IMR-90 (cell line): ENCODE data around the gene CTNND2. TPM values are rescaled to one million over a fixed set of nuclear protein-coding genes. Genes with fewer than 3 reads are reported as not detected.
A peak's percentile ranks its signal among the peaks of the same experiment; 100 is the strongest.

Experiments
- ATAC-seq: fragments of 200-7000 bp; cut with Tn5 transposase; 2 replicates; pipeline ENCODE4 v1.9.1; 2020; ENCODE audit warnings: low read depth, mild to moderate bottlenecking, moderate library complexity
- BruUV-seq: library from RNA; stranded (reverse); fragments of 400-500 nt; replicated peaks from 2 replicates; lab custom pipeline; 2021; lab: Mats Ljungman, UMichigan
- CTCF ChIA-PET: fragments of 300-600 bp; formaldehyde crosslinking; extraction: SDS; loops from one replicate; lab custom pipeline; 2021; ENCODE audit warnings: antibody characterized with exemption; lab: Yijun Ruan, JAX
- POLR2A ChIA-PET: fragments of 300-600 bp; sonication (Branson Sonifier 250); formaldehyde crosslinking; loops from one replicate; lab custom pipeline; 2022; ENCODE audit warnings: antibody characterized with exemption; ENCODE audit not compliant: unreplicated experiment; lab: Charles Lee
- DNase-seq: peaks from one replicate; pipeline ENCODE4 v3.0.0; 2013
- H2AFZ ChIP-seq: replicated peaks from 2 replicates; pipeline ENCODE3; 2013; ENCODE audit warnings: low read length, mild to moderate bottlenecking; ENCODE audit not compliant: poor library complexity
- H2AK5ac ChIP-seq: 2 replicates; pipeline ENCODE4 v1.6.1; 2013; ENCODE audit warnings: low read depth, low read length, inconsistent platforms
- H2AK9ac ChIP-seq: replicated peaks from 2 replicates; pipeline ENCODE3; 2013; ENCODE audit warnings: mild to moderate bottlenecking, low read depth, low read length, moderate library complexity; ENCODE audit not compliant: poor library complexity
- H2BK120ac ChIP-seq: 2 replicates; pipeline ENCODE4 v1.6.1; 2013; ENCODE audit warnings: low read depth, low read length, inconsistent platforms
- H2BK15ac ChIP-seq: 3 replicates; pipeline ENCODE4 v1.6.1; 2013; ENCODE audit warnings: low read depth, low read length, inconsistent platforms
- H2BK20ac ChIP-seq: 2 replicates; pipeline ENCODE4 v1.6.1; 2013; ENCODE audit warnings: low read depth, mild to moderate bottlenecking, inconsistent platforms, low read length, moderate library complexity
- H2BK5ac ChIP-seq: 2 replicates; pipeline ENCODE4 v1.6.1; 2013; ENCODE audit warnings: mild to moderate bottlenecking, low read depth, low read length, inconsistent platforms; ENCODE audit not compliant: poor library complexity, severe bottlenecking
- H3K14ac ChIP-seq: replicated peaks from 2 replicates; pipeline ENCODE4 v1.6.1; 2013; ENCODE audit warnings: low read depth, low read length, inconsistent platforms
- H3K18ac ChIP-seq: 2 replicates; pipeline ENCODE4 v1.6.1; 2013; ENCODE audit warnings: low read depth, low read length, control low read depth
- H3K23ac ChIP-seq: 2 replicates; pipeline ENCODE4 v1.6.1; 2013; ENCODE audit warnings: low read depth, low read length, inconsistent platforms
- H3K27ac ChIP-seq: 2 replicates; pipeline ENCODE4 v1.5.1; 2013; ENCODE audit warnings: mild to moderate bottlenecking, control low read depth, low read length; ENCODE audit not compliant: insufficient read depth
- H3K27me3 ChIP-seq: 2 replicates; pipeline ENCODE4 v1.6.1; 2013; ENCODE audit warnings: low read length; ENCODE audit not compliant: control insufficient read depth, insufficient read depth
- H3K36me3 ChIP-seq: 2 replicates; pipeline ENCODE4 v1.6.1; 2013; ENCODE audit warnings: low read length, mixed read lengths; ENCODE audit not compliant: control insufficient read depth, insufficient read depth
- H3K4ac ChIP-seq: 2 replicates; pipeline ENCODE4 v1.6.1; 2013; ENCODE audit warnings: low read depth, low read length, inconsistent platforms
- H3K4me1 ChIP-seq: 2 replicates; pipeline ENCODE4 v1.6.1; 2013; ENCODE audit warnings: low read length, mixed read lengths; ENCODE audit not compliant: control insufficient read depth, insufficient read depth
- H3K4me2 ChIP-seq: 2 replicates; pipeline ENCODE4 v1.6.1; 2013; ENCODE audit warnings: low read depth, mild to moderate bottlenecking, control low read depth, low read length, moderate library complexity
- H3K4me3 ChIP-seq: 2 replicates; pipeline ENCODE4 v1.5.1; 2013; ENCODE audit warnings: low read depth, mild to moderate bottlenecking, control low read depth, low read length, moderate library complexity; ENCODE audit not compliant: insufficient read depth
- H3K56ac ChIP-seq: 2 replicates; pipeline ENCODE4 v1.6.1; 2013; ENCODE audit warnings: low read length, inconsistent platforms; ENCODE audit not compliant: insufficient read depth; ENCODE audit errors: extremely low read depth
- H3K79me1 ChIP-seq, 2 experiments: 2 replicates each; pipeline ENCODE4 v1.6.1; 2013; ENCODE audit warnings: low read length in 2 of 2, inconsistent platforms in 1 of 2, low read depth in 1 of 2
- H3K9ac ChIP-seq: 2 replicates; pipeline ENCODE4 v1.6.1; 2013; ENCODE audit warnings: low read depth, low read length, control low read depth
- H3K9me1 ChIP-seq: 2 replicates; pipeline ENCODE4 v1.6.1; 2013; ENCODE audit warnings: low read length, inconsistent platforms; ENCODE audit not compliant: insufficient read depth
- H3K9me3 ChIP-seq: 2 replicates; pipeline ENCODE4 v1.6.1; 2013; ENCODE audit warnings: low read length; ENCODE audit not compliant: control insufficient read depth, insufficient read depth
- H4K20me1 ChIP-seq: 2 replicates; pipeline ENCODE4 v1.6.1; 2013; ENCODE audit warnings: low read length, inconsistent platforms; ENCODE audit not compliant: insufficient read depth
- H4K5ac ChIP-seq: 2 replicates; pipeline ENCODE4 v1.6.1; 2013; ENCODE audit warnings: mild to moderate bottlenecking, low read depth, low read length, control low read depth
- H4K8ac ChIP-seq, 2 experiments: 2 replicates each; pipeline ENCODE4 v1.6.1; 2013; ENCODE audit warnings: low read depth in 2 of 2, low read length in 2 of 2, control low read depth in 1 of 2, inconsistent platforms in 1 of 2
- H4K91ac ChIP-seq: 2 replicates; pipeline ENCODE4 v1.6.1; 2013; ENCODE audit warnings: low read depth, low read length, inconsistent platforms; ENCODE audit not compliant: insufficient read depth
- POLR2A ChIP-seq: IDR thresholded peaks from 2 replicates; pipeline ENCODE4 v1.6.1; 2012; ENCODE audit warnings: mild to moderate bottlenecking, low read depth, low read length
- RAD21 ChIP-seq: IDR thresholded peaks from 2 replicates; pipeline ENCODE4 v1.6.1; 2012; ENCODE audit warnings: low read length, improper control_type of control experiment
- SMC3 ChIP-seq: fragments of 150-350 bp; IDR thresholded peaks from 2 replicates; pipeline ENCODE4 v1.6.1; 2016; ENCODE audit warnings: low read depth, mild to moderate bottlenecking, antibody characterized with exemption, low read length, moderate library complexity
- WGBS, 2 experiments: methylation state at CpG; one replicate each; pipeline versions ENCODE4 v1.1.5 to v1.1.7; 2013; ENCODE audit warnings: missing lambda C conversion rate in 2 of 2; ENCODE audit not compliant: insufficient read length in 1 of 2; ENCODE audit errors: extremely low coverage in 2 of 2; 5-methylcytosine and 5-hydroxymethylcytosine counted together
- dilution Hi-C: fragments of 300-500 bp; cut with HindIII; formaldehyde crosslinking; loops from one replicate; pipeline ENCODE4 v1.14.3; 2018; ENCODE audit warnings: low sequenced_read_pairs; ENCODE audit not compliant: unreplicated experiment
- in situ Hi-C: fragments of 300-500 bp; cut with MboI; formaldehyde crosslinking; loops from 3 replicates; pipeline ENCODE4 v1.14.3; 2019; ENCODE audit warnings: low sequenced_read_pairs, inconsistent platforms, mixed read lengths
- intact Hi-C: fragments of 100-400 bp; cut with micrococcal nuclease; formaldehyde crosslinking; loops from 2 replicates; pipeline ENCODE4 v1.10.0; 2022
- polyA plus RNA-seq, 3 experiments: library from polyadenylated mRNA; depleted of rRNA; stranded (reverse); fragments of >200 nt; gene quantifications; 2 replicates each; pipeline ENCODE4 v1.2.3, GENCODE V29; 2012; ENCODE audit warnings: low replicate concordance in 1 of 3
- total RNA-seq: library from RNA; depleted of rRNA; stranded (reverse); fragments of >200 nt; gene quantifications from 2 replicates; pipeline ENCODE4 v1.2.3, GENCODE V29; 2012
- TF ChIP-seq, protein P1 (sequence below): conservative IDR thresholded peaks from 2 replicates; pipeline ENCODE4 v1.5.1; 2012; ENCODE audit warnings: mild to moderate bottlenecking, low read depth, low read length, improper control_type of control experiment

CTNND2 gene
- total and polyA plus RNA-seq, 2 of the 4 experiments (the other 2 are of a cell fraction) = not detected

DNA sequence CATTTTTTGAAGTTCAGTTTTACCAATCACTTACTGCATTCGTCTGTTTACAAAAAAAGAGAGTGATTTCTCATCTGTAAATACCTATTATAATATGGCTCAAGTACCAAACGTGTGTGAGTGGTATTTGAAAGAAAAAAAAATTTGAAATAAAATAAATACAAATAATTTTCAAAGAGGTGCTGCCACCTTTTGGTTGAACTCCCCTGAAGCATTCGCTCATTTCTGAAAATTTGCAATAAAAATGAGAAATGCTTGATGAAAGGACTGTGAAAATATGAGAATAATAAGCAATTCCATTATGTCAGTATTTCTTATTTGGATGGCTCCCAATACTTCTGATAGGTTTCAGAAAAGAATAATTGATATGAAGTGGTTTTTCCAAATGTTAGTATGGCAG lies 409.9 kb downstream of the CTNND2 start:
- no peak overlapping the region for H4K5ac ChIP-seq

More for the DNA sequence above, 409.9 kb downstream of the CTNND2 start:
- intact Hi-C loops (loop anchor here (10.0 kb wide), 1 partner anchor 1040 kb away; no protein-coding TSS in a partner anchor), in situ Hi-C loops (no loop called here), dilution Hi-C loops (no loop called here)
- CTCF ChIA-PET = no interaction called here
- Histone ChIP-seq H4K8ac (no peak overlapping the region), H2BK15ac (no peak overlapping the region), H3K9me3 (peaks cover 3% of the 10 kb centered on the region; the same call in 1 of the 2 replicates), H2BK5ac (no peak overlapping the region), H3K27me3 (no peaks in the 10 kb centered on the region), H3K56ac (no peak overlapping the region), H2BK120ac (no peak overlapping the region), H3K36me3 (no peaks in the 10 kb centered on the region), H4K20me1 (no peaks in the 10 kb centered on the region), H3K14ac (no peak overlapping the region), H3K79me1 (no peaks in the 10 kb centered on the region), H2AK9ac (no peak overlapping the region), H3K4me2 (no peak overlapping the region), H2BK20ac (no peak overlapping the region), H3K9me1 (no peaks in the 10 kb centered on the region), H2AK5ac (no peak overlapping the region), H2AFZ (no peak overlapping the region), H3K18ac (no peak overlapping the region), H3K4ac (no peak overlapping the region), H3K4me1 (no peaks in the 10 kb centered on the region), H3K23ac (no peak overlapping the region), H3K4me3 (no peak overlapping the region), H4K91ac (no peak overlapping the region), H3K27ac (no peak overlapping the region), H3K9ac (no peak overlapping the region)
- WGBS, 2 experiments = no CpG with 5 or more reads among the region's 3 CpGs
- DNase-seq (no peak), ATAC-seq (no peak)
- POLR2A ChIA-PET = no interaction called here
- TF ChIP-seq SMC3 (peak; percentile 19; the same call in 1 of the 2 replicates), POLR2A (no peak), RAD21 (peak; percentile 17; the same call in 1 of the 2 replicates)
- TF ChIP-seq, protein P1, sequence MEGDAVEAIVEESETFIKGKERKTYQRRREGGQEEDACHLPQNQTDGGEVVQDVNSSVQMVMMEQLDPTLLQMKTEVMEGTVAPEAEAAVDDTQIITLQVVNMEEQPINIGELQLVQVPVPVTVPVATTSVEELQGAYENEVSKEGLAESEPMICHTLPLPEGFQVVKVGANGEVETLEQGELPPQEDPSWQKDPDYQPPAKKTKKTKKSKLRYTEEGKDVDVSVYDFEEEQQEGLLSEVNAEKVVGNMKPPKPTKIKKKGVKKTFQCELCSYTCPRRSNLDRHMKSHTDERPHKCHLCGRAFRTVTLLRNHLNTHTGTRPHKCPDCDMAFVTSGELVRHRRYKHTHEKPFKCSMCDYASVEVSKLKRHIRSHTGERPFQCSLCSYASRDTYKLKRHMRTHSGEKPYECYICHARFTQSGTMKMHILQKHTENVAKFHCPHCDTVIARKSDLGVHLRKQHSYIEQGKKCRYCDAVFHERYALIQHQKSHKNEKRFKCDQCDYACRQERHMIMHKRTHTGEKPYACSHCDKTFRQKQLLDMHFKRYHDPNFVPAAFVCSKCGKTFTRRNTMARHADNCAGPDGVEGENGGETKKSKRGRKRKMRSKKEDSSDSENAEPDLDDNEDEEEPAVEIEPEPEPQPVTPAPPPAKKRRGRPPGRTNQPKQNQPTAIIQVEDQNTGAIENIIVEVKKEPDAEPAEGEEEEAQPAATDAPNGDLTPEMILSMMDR = peak; percentile 45
- no TSS peak for BruUV-seq
